Fibroblast of skin of left quadriceps (primary cell): ENCODE data around the gene CWF19L1.

Experiments
- DNase-seq, 2 experiments: peaks; one replicate each; pipeline ENCODE4 v3.0.0-alpha.2; 2013; ENCODE audit warnings: low read depth in 2 of 2

Gene CWF19L1

GRCh38 chr10:100182908-100183307 is 84.5 kb downstream of the CWF19L1 start:
- no peak for DNase-seq
